Erythroblast (primary cell): ENCODE results near the gene GPSM1.

ENCODE experiments used
- GATA1 ChIP-seq: IDR thresholded peaks from 2 replicates; pipeline ENCODE4 v1.6.1; 2011; ENCODE audit warnings: low read depth, mild to moderate bottlenecking, control low read depth, low read length, moderate library complexity
- POLR2A ChIP-seq: IDR thresholded peaks from 2 replicates; pipeline ENCODE4 v1.6.1; 2011; ENCODE audit warnings: mild to moderate bottlenecking, low read length

- no peak for TF ChIP-seq POLR2A
- TF ChIP-seq GATA1 = no peak
Measured at GRCh38 chr9:136311051-136312008, 16.0 kb upstream of the GPSM1 start.
